HG03175 (cell line): Measurements from ENCODE around the gene ARFGAP1.

Experiments used
- ATAC-seq: cut with Tn5 transposase; IDR thresholded peaks from one replicate; pipeline ENCODE4 v1.9.1; 2021; ENCODE audit warnings: mild to moderate bottlenecking, moderate library complexity; ENCODE audit not compliant: unreplicated experiment

Gene ARFGAP1

GRCh38 chr20:63317601-63318291 is 45.1 kb downstream of the ARFGAP1 start:
- no peak for ATAC-seq

DNA sequence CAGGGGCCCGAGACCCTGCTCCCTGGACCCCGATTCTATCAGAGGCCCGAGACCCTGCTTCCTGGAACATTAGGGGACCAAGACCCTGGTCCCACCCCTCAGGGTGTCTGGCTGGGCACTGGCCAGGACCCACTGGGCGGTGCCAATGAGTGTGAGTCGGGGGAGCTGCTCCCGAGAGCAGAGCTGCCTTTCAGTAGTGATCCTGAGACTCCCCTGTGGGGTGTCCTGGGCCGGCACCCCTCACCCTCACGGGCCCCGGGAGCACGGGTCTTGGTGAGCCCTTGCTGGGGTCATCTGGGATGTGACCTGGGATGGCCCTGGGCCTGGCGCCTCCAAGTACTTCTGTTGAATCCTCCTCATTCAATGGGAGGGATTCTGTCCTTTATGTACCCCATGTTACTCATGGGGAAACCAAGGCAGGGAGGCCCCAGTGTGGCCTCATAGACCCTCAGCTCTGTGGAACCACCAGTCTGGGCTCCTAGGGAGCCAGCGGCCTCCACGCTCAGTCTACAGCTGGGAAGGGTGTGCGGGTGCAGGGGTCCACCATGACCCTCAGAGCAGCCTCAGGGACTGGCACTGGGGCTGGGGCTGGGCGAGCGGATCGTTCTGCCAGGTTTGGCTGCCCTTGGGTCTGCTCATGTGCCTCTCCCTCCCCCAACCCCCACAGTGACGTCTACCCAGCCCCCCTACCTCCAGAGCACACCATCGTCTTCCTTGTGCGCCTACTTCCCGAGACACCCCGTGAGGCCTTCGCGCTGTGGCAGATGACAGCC is 46.0 kb downstream of the ARFGAP1 start:
- no peak for ATAC-seq

DNA sequence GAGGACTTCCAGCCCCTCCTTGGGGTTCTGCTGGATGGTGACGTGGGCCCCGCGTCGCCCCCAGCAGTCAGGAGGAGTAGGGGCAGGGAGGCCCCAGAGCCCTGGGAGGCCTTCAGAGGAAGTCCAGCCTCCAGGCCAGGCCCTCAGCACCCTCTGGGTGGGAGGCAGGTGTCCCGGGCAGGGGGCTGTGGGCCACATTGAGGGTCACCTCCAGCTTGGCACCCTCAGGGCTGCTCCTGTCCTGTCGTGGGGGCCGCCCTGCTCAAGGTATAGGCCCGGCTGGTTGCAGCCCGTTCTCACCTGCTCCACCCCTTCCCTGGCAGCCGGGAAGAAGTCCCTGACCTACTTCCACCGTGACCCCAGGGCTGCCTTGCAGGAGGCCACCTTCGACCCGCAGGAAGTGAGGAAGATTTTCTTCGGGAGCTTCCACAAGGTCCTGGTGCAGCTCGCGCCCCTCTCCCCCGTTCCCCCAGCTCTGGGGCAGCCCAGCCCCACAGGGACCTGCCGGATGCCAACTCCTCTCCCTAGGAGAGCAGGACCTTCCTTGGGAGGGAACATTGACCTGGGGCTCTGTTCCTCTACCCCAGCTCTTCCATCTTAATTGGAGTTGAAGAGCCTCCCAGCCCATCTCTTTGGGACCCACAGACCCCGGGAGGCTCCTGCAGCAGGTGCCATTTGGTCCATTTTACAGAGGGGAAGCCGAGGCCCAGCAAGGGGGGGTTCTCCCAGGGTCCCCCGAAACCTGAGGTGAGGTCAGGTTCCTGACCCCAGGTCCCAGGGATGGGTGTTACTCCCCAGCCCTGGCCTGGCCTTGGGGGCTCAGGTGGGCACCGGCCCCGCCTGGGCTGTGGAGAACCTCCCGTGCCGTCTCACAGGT is 46.8 kb downstream of the ARFGAP1 start:
- ATAC-seq, result no peak

DNA sequence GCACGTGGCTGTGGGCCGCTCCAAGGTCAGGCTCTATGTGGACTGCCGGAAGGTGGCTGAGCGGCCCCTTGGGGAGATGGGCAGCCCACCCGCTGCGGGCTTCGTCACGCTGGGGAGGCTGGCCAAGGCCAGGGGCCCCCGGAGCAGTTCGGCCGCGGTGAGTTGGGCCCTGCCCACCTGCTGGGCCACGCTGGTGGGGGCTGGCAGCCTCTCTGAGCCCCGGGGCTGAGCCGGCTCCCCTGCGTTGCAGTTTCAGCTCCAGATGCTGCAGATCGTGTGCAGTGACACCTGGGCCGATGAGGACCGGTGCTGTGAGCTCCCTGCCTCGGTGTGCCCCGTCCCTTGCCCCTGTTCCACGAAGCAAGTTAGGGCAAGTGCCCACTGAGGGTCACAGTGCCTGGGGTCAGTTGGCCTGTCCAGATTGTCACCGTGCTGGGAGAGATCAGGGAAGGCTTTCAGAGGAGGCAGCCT is 47.5 kb downstream of the ARFGAP1 start:
- ATAC-seq, result no peak

GRCh38 chr20:63320616-63321147 is 48.1 kb downstream of the ARFGAP1 start:
- ATAC-seq, result no peak

GRCh38 chr20:63321148-63321831 is 48.7 kb downstream of the ARFGAP1 start:
- no peak for ATAC-seq

GRCh38 chr20:63322146-63322932 is 49.7 kb downstream of the ARFGAP1 start:
- ATAC-seq, result no peak

DNA sequence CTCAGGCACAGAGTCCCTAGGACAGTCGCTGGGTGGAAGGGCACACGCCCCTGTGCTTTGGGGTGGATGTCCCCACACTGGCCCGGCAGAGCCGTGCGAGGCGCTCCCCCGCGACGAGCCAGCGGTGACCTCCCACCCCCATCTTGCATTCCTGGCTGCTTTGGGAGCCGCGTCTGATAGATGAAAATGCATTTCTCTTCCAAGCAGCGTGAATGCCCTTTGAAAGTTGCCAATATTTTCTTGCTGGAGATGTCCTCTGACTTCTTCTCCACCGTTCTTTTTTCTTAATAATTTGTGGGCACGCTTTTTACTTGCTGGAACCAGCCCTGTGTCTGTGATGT is 50.3 kb downstream of the ARFGAP1 start:
- no peak for ATAC-seq

DNA sequence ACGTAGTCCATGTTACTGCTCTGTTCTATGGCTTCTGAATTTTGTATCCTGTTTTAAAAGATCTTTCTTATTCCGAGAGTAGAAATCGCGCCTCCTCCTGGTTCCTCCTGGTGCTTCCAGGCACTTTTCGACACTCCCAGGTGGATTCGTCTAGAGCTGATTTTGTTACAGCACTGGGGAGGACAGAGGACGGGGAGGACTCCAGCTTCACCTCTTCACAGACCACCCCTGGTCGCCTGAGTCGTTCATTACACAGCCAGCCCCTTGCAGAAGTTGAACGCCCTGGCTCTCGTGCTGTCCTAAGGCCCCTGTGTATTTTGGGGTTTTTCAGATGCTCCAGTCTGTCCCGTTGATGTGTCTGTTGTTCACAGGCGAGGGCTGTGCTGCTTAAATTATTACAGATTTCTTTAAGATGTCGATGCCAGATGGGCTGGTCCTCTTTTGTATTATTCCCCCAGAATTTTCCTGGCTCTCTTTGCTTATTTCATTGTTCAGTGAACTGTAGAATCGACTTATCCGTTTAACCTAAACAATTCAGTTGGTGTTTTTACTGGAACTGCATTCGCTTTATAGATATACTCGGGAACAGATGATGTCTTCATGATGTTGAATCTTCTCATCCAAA is 50.9 kb downstream of the ARFGAP1 start:
- no peak for ATAC-seq

DNA sequence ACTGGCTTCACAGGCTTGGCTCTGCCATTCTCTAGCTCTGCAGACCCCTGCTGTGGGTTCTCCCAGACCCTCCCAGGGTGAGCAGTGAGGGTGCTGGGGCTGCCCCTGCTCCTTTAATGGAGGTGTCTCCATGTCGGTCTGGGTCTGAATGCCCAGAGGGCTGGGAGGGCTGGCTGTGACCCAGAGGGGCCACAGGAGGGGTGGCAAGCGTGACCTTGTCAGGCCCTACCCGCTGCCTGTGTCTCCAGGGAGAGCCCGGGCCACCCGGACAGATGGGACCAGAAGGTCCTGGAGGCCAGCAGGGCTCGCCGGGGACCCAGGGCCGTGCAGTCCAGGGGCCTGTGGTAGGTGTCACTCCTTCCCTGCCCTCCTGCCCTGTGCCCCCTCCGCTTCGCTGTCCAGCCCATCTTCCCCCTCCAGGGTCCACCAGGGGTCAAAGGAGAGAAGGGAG is 52.4 kb downstream of the ARFGAP1 start:
- ATAC-seq, result no peak

- no peak for ATAC-seq
Observed at GRCh38 chr20:63325554-63326313, 53.1 kb downstream of the ARFGAP1 start.

DNA sequence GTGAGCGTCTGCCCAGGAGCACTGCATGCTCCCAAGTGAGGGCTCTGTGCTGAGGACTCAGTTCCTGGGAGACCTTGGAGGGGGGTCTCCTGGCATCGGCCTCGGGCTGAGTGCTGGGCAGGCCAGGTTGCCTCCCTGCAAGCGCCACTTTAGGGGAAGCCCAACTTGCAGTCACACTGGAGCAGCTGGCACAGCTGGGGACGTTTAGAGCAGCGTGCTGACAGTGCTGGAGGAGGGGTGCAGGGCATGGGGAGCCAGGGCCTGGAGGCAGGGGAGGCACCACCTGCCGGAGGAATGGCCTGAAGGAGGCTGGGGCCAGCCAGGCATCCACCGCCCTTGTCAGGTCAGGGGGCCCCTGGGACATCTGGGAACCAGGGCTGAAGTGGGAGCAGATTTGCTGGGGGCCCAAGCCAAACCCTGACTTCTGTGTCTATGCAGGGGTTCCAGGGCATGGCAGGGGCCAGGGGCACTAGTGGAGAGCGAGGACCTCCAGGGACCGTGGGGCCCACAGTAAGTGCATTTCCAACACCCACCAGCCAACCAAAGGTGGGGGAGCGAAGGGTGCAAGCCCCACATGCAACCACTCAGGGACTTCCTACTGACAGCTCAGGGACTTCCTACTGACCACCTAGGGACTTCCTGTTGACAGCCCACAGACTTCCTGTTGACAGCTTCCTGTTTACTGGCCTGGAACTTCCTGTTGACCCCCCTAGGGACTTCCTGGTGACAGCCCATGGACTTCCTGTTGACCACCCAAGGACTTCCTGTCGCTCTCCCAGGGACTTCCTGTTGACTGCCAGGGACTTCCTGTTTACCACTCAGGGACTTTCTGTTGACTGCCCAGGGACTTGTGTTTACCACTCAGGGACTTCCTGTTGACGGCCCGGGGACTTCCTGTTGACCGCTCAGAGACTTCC is 54.0 kb downstream of the ARFGAP1 start:
- no peak for ATAC-seq

- no peak for ATAC-seq
Observed at GRCh38 chr20:63327231-63327745, 54.7 kb downstream of the ARFGAP1 start.

DNA sequence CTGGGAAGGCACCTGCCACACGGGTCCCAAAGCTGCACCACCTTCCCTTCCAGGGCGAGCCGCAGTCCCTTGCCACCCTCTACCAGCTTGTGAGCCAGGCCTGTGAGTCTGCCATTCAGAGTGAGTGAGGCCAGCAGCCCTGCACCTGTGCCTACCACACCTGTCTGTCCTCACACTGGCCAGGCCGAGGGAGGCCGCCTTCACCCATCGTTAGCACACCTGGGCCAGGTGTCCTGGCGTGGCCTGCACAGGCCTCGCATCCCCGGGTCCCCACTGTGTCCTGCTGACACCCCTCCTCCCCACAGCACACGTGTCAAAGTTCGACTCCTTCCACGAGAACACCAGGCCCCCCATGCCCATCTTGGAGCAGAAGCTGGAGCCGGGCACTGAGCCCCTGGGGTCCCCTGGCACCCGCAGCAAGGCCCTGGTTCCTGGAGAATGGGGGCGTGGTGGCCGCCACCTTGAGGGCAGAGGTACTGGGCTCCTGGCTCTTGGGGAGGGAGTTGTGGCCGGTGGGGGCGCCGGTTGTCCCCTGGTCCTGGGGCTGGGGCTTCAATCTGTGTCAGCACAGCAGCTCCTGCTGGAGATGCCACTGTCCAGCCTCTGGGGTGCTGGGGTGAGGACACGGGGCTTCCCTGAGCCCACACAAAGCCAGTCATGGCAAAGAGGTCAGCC is 55.5 kb downstream of the ARFGAP1 start:
- ATAC-seq, result no peak

- ATAC-seq, result no peak
Observed at GRCh38 chr20:63328718-63329275, 56.2 kb downstream of the ARFGAP1 start.

DNA sequence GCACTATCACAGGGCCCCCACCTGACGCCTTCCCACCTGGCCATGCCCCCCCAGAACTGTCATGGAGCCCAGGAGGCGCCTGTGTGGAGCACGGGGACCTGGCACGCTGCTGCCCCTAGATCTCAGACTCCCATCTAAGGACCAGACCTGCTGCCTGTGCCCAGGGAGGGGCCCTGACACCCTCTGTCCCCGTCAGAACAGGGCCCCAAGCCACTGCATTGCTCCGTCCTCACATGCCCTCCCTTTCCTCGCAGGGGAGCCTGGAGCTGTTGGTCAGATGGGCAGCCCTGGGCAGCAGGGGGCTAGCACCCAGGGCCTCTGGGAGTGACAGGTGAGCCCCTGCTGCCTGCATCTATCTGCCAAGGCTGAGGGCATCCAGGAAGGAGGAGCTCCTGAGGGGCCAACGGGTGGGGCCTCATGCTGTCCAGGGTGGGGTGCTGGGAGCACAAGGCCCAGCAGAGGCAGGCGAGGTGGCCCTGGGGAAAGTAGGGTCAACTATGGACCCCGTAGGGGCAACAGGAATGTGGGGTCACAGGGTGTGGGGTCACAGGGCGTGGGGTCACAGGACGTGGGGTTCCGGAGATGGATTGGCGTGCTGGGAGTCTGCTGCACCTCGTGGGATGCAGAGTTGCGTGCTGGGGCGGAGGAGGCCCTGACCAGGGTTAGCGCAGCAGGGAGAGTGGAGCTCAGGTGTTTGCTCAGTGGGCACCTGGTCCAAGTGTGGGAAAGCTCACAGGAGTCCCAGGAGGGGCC is 56.9 kb downstream of the ARFGAP1 start:
- no peak for ATAC-seq
